SJSA1 (cell line): ENCODE measurements around the gene DDOST. TPM values are rescaled to one million over a fixed set of nuclear protein-coding genes. Genes with fewer than 3 reads are reported as not detected.
"Not testable (repeated sequence)": the region's sequence is repeated elsewhere in the genome, so short reads cannot be mapped to it uniquely, and the experiment has no call there.

Experiments
- DNase-seq, 2 experiments: peaks; one replicate each; pipeline ENCODE4 v3.0.0-alpha.2; 2015 to 2020; ENCODE audit warnings: low spot score in 2 of 2, low read depth in 1 of 2
- H3K27ac ChIP-seq: fragments of 250-450 bp; sonication (Bioruptor Pico); 2 replicates; pipeline ENCODE4 v1.5.1; 2020; ENCODE audit warnings: mild to moderate bottlenecking, moderate library complexity
- H3K27me3 ChIP-seq: fragments of 250-450 bp; sonication (Bioruptor Pico); replicated peaks from 2 replicates; pipeline ENCODE4 v1.5.1; 2020; ENCODE audit warnings: mild to moderate bottlenecking, moderate library complexity
- H3K36me3 ChIP-seq: fragments of 250-450 bp; sonication (Bioruptor Pico); 2 replicates; pipeline ENCODE4 v1.5.1; 2020; ENCODE audit warnings: mild to moderate bottlenecking
- H3K4me1 ChIP-seq: fragments of 250-450 bp; sonication (Bioruptor Pico); replicated peaks from 2 replicates; pipeline ENCODE4 v1.6.1; 2021; ENCODE audit warnings: mild to moderate bottlenecking
- H3K4me3 ChIP-seq: fragments of 250-450 bp; sonication (Bioruptor Pico); 2 replicates; pipeline ENCODE4 v1.5.1; 2020; ENCODE audit warnings: mild to moderate bottlenecking
- H3K9me3 ChIP-seq: fragments of 250-450 bp; sonication (Bioruptor Pico); replicated peaks from 2 replicates; pipeline ENCODE4 v1.5.1; 2020; ENCODE audit warnings: mild to moderate bottlenecking
- total RNA-seq: library from RNA; depleted of rRNA; stranded (reverse); fragments of >200 nt; shearing (Covaris generic); gene quantifications from 2 replicates; pipeline ENCODE4 v1.2.3, GENCODE V29; 2014

Gene DDOST
- total RNA-seq, 1 experiment from 2014 or later, result 352 TPM

GRCh38 chr1:20684050-20684620 lies 23.0 kb upstream of the DDOST start:
- Histone ChIP-seq H3K4me3 (no peak overlapping the region), H3K4me1 (no peaks in the 10 kb centered on the region), H3K27me3 (no peaks in the 10 kb centered on the region), H3K27ac (no peak overlapping the region), H3K9me3 (no peaks in the 10 kb centered on the region), H3K36me3 (0 out of 2 replicates have a peak, but pooled peaks cover 2% of the 10 kb centered on the region)
- DNase-seq, result no peak

DNA sequence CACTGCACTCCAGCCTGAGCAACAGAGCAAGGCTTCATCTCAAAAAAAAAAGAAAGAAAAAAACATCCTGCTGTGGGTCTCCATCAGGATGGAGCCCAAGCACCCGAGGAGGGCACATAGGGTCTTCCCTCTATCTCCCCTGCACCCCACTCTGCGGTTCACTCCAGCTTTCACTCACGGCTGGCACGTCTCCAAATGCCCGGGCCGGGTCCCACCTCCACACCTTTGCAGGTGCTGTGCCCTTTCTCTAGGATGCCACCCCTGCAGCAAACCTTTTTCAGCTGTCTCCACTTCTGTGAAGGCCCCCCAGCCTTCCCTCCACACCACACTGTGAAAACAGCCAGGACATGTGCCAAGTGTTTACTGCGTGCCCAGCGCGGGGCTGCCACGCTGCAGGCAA lies 22.4 kb upstream of the DDOST start:
- Histone ChIP-seq H3K27ac (no peak overlapping the region), H3K4me3 (no peak overlapping the region), H3K36me3 (no peaks in the 10 kb centered on the region), H3K9me3 (no peaks in the 10 kb centered on the region), H3K27me3 (no peaks in the 10 kb centered on the region), H3K4me1 (no peaks in the 10 kb centered on the region)
- no peak for DNase-seq

DNA sequence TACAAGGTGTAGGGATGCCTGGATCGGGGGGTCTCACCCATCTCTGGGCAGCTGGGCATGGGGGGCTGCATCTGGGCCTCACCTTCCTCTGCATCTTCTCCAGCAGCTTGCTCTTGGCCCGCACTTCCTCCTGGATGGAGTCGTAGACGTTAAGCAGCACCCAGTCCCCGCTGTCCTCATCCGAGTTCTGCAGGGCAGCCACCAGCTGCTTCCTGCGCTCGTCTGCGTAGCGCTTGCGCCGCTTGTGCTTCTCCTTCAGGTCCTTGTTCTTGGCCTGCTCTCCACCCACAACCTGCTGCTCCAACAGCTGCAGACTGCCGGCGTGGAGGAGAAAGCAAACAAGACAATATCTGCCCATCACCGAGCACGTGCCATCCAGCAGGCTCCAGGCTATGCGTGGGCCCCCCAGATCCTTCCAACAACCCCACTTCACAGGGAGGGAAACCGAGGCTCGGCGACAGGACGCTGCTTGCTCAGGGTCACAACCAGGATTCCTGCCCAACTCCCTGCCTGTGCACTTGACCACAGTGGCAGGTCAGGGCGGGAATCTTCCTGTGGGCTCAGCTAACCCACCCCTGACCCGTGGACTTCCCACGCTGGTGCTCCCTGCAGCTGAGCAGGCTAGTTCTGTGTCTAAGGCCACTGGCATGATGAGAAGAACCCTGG lies 21.5 kb upstream of the DDOST start:
- Histone ChIP-seq H3K4me3 (no peak overlapping the region), H3K4me1 (no peaks in the 10 kb centered on the region), H3K36me3 (no peaks in the 10 kb centered on the region), H3K27me3 (no peaks in the 10 kb centered on the region), H3K27ac (no peak overlapping the region), H3K9me3 (no peaks in the 10 kb centered on the region)
- DNase-seq, result no peak

DNA sequence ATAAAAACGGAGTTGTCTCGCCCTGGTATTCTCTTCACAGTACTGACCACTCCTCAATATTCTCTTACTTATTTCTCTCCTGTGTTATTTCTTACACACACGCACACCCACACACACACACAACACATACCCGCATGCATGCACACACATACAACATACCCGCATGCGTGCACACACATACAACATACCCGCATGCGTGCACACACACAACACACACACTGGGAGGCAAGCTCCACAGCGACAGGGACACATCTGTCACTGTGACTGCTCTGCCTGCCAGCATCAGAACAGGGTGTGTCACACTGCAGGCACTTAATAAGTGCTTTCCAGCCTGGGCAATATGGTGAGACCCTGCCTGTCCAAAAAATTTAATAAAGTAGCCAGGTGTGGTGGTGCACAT lies 20.8 kb upstream of the DDOST start:
- Histone ChIP-seq H3K27me3 (no peaks in the 10 kb centered on the region), H3K4me3 (no peak overlapping the region), H3K27ac (no peak overlapping the region), H3K9me3 (no peaks in the 10 kb centered on the region), H3K4me1 (no peaks in the 10 kb centered on the region), H3K36me3 (no peaks in the 10 kb centered on the region)
- no peak for DNase-seq

DNA sequence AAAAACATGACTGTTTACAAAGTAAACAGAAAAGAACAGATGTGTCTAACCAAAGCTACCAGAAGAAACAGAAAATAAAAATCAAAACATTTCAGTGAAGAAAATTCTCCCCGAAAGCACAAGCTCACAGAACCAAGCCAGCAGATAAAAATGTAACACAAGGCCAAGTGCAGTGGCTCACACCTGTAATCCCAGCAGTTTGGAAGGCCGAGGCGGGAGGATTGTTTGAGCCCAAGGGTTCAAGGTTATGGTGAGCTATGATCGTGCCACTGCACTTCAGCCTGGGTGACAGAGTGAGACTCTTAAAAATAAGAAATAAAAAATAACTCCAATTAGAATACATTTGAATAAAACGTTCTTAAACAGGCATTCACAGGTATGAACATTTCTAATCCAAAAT lies 19.1 kb upstream of the DDOST start:
- DNase-seq, result no peak

GRCh38 chr1:20678599-20678998 lies 17.4 kb upstream of the DDOST start:
- no peak for DNase-seq
- H3K4me1 ChIP-seq, result no peaks in the 10 kb centered on the region
- no peaks in the 10 kb centered on the region for H3K9me3 ChIP-seq
- H3K27me3 ChIP-seq, result no peaks in the 10 kb centered on the region
- H3K36me3 ChIP-seq, result no peaks in the 10 kb centered on the region
- no peak overlapping the region for H3K27ac ChIP-seq
- no peak overlapping the region for H3K4me3 ChIP-seq

More for the DNA sequence above, 19.1 kb upstream of the DDOST start:
- Histone ChIP-seq H3K9me3 (no peaks in the 10 kb centered on the region), H3K27me3 (no peaks in the 10 kb centered on the region), H3K4me1 (no peaks in the 10 kb centered on the region), H3K4me3 (no peak overlapping the region), H3K27ac (no peak overlapping the region), H3K36me3 (no peaks in the 10 kb centered on the region)

- not testable (repeated sequence) for H3K4me1 ChIP-seq, DNase-seq, H3K36me3 ChIP-seq, H3K27ac ChIP-seq, H3K9me3 ChIP-seq, H3K4me3 ChIP-seq, H3K27me3 ChIP-seq
These were observed 12.5 kb upstream of the DDOST start for GRCh38 chr1:20673626-20674025.

DNA sequence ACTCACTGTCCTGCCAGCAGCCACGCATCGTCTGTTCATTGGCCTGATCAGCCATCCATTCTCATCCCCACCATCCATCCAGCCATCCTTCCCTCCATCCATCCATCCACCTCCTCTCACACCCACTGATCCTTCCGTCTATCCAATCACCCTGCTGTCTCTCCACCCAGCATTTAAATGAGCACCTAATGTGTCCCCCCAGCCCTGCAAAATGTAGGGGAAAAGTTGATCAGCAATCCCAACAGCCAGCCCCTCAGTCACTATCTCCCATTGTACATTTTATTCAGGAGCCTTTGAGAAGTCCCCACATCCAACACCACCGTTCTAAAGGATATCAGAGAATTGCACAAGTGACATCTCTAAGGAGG lies 11.1 kb upstream of the DDOST start:
- H3K4me3 ChIP-seq, result no peak overlapping the region
- H3K9me3 ChIP-seq, result no peaks in the 10 kb centered on the region
- no peaks in the 10 kb centered on the region for H3K27me3 ChIP-seq
- no peak for DNase-seq
- H3K27ac ChIP-seq, result no peak overlapping the region
- no peaks in the 10 kb centered on the region for H3K36me3 ChIP-seq
- H3K4me1 ChIP-seq, result no peaks in the 10 kb centered on the region

DNA sequence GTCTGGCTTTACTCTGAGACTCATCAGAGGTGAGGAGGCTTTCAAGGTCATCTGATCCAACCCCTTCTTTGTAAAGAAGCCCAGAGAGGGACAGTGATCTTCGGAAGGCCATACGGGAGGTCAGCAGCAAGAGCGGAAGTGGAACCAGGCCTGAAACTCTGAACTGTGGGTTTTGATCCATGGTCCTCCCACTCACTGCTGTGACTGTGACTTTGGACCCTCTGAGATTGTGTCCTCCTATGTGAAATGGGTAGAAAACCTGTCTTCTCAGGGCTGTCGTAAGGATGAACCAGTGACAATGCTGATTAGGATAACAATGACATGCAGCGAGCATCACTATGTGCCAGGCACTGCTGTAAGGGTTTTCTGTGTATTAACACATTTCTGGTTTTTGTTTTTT lies 9.8 kb upstream of the DDOST start:
- Histone ChIP-seq H3K36me3 (no peaks in the 10 kb centered on the region), H3K27me3 (no peaks in the 10 kb centered on the region), H3K27ac (no peak overlapping the region), H3K4me1 (no peaks in the 10 kb centered on the region), H3K9me3 (no peaks in the 10 kb centered on the region), H3K4me3 (no peak overlapping the region)
- no peak for DNase-seq

- no peak for DNase-seq
- no peaks in the 10 kb centered on the region for H3K4me1 ChIP-seq
- no peaks in the 10 kb centered on the region for H3K9me3 ChIP-seq
- H3K27ac ChIP-seq, result no peak overlapping the region
- H3K4me3 ChIP-seq, result no peak overlapping the region
- no peaks in the 10 kb centered on the region for H3K36me3 ChIP-seq
- no peaks in the 10 kb centered on the region for H3K27me3 ChIP-seq
These were observed 7.4 kb upstream of the DDOST start for GRCh38 chr1:20668581-20668980.

DNA sequence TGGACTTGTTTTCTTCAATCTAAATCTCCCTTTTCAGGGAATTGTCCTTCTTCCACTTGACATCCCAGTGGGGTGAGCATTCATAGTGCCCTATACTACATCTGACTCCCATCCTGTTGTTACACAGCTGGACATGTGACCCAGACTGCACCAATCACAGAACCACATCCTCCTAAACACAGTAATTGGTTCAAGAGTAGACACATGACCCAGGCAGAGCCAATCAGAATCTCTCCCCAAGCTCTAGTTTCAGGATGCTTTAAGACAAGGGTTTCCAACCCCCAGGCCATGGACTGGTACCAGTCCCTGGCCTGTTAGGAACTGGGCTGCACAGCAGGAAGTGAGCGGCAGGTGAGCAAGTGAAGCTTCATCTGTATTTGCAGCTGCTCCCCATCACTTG lies 5.6 kb upstream of the DDOST start:
- H3K36me3 ChIP-seq, result no peaks in the 10 kb centered on the region
- no peak for DNase-seq

GRCh38 chr1:20666146-20666545 lies 5.0 kb upstream of the DDOST start:
- Histone ChIP-seq H3K27ac (no peak overlapping the region), H3K4me3 (no peak overlapping the region), H3K9me3 (no peaks in the 10 kb centered on the region), H3K36me3 (peaks cover under 1% of the 10 kb centered on the region), H3K4me1 (peaks cover 8% of the 10 kb centered on the region), H3K27me3 (no peaks in the 10 kb centered on the region)
- no peak for DNase-seq

More for the DNA sequence above, 5.6 kb upstream of the DDOST start:
- no peak overlapping the region for H3K27ac ChIP-seq
- no peaks in the 10 kb centered on the region for H3K27me3 ChIP-seq
- peaks cover 7% of the 10 kb centered on the region for H3K4me1 ChIP-seq
- no peaks in the 10 kb centered on the region for H3K9me3 ChIP-seq
- H3K4me3 ChIP-seq, result no peak overlapping the region

- Histone ChIP-seq H3K4me1 (peaks cover 8% of the 10 kb centered on the region), H3K4me3 (no peak overlapping the region), H3K27ac (no peak overlapping the region), H3K36me3 (peaks cover 4% of the 10 kb centered on the region), H3K9me3 (no peaks in the 10 kb centered on the region), H3K27me3 (no peaks in the 10 kb centered on the region)
- DNase-seq, result no peak
These were observed 4.6 kb upstream of the DDOST start for GRCh38 chr1:20665726-20666125.

GRCh38 chr1:20663969-20664715 lies 3.0 kb upstream of the DDOST start:
- Histone ChIP-seq H3K4me1 (peaks cover 14% of the 10 kb centered on the region), H3K4me3 (no peak overlapping the region), H3K36me3 (peaks cover 20% of the 10 kb centered on the region), H3K27me3 (no peaks in the 10 kb centered on the region), H3K27ac (no peak overlapping the region), H3K9me3 (no peaks in the 10 kb centered on the region)
- DNase-seq, result no peak
